GM19468 (cell line): Measurements from ENCODE around the gene LRRC27.

Experiments
- ATAC-seq: cut with Tn5 transposase; IDR thresholded peaks from one replicate; pipeline ENCODE4 v1.9.1; 2021; ENCODE audit warnings: mild to moderate bottlenecking, moderate library complexity, moderate number of reproducible peaks; ENCODE audit not compliant: unreplicated experiment; ENCODE audit errors: extremely low read depth

Gene LRRC27

GRCh38 chr10:132397036-132397541, 65.1 kb downstream of the LRRC27 start, which contains the start of gene PWWP2B:
PWWP2B (plus strand) TSS chr10:132397200; CDS start chr10:132397227, 27 bp downstream.
- no peak for ATAC-seq

DNA sequence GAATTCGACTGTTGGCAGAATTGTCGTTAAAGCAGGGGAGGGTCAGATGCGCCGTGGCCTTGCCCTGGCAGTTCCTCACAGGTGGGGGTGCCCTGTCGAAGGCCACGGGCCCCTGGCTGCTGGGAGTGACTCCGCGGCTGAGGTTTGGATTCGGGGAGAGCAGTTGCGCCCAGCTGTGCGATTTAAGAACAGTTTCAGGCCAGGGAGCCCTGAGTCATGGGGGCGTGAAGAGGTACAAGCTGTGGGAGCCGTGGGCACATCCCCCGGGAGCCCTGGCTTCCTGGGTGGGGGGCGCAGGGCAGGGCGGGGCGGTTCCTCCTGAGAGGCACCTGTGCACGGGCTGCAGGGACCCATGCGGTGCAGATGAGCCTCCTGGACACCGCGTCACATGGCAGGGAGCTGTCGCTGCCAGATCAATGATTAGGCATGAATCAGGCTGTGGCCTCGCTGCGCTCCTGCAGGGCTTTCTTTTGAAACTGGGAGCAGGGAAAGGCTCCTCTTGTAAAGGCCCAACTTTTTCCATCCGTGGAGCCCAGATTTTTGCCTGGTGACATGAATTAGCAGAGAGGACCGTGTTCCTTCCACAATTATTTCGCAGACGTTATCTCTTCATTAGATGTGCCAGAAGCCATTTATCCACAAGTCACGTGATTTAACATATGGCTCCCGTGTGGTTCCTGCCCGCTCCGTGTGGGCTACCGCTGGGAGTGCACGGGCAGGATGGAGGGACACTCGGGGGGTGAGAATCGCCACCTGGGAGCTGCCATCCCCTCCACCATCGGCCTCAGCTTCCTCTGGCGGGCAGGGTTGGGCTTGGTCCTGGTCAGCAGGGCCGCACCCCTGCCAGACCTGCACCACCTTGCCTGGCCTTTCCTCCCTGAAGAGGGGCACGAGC, 65.9 kb downstream of the LRRC27 start:
- no peak for ATAC-seq

- no peak for ATAC-seq
These were observed 66.6 kb downstream of the LRRC27 start for GRCh38 chr10:132398566-132398991.

GRCh38 chr10:132399117-132400035, 67.4 kb downstream of the LRRC27 start:
- ATAC-seq, result no peak

DNA sequence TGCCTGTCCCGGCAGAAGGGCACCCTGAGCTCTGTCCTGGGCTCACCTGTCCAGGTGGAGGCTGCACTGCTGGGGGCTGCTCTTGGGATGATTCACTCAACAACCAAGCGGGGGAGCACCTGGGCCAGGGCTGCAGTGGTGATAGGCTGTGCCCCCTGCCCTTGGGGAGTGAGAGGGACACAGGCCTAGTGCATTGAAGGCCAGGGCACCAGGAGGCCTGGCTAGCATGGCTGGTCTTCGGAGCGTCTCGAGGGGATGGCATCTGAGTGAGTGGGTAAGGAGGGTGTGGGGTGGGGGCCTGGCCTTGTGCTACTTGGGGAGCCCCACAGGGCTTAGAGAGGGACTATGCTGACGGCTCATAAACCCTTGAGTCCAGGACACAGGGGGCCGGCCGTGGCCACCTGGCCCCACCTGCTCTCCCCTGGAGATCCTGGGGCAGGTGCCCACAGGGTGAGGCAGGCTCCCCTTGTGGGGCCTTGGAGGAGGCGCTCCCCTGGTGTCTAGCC, 68.1 kb downstream of the LRRC27 start:
- no peak for ATAC-seq

- no peak for ATAC-seq
These were observed 68.7 kb downstream of the LRRC27 start for GRCh38 chr10:132400547-132401151.

DNA sequence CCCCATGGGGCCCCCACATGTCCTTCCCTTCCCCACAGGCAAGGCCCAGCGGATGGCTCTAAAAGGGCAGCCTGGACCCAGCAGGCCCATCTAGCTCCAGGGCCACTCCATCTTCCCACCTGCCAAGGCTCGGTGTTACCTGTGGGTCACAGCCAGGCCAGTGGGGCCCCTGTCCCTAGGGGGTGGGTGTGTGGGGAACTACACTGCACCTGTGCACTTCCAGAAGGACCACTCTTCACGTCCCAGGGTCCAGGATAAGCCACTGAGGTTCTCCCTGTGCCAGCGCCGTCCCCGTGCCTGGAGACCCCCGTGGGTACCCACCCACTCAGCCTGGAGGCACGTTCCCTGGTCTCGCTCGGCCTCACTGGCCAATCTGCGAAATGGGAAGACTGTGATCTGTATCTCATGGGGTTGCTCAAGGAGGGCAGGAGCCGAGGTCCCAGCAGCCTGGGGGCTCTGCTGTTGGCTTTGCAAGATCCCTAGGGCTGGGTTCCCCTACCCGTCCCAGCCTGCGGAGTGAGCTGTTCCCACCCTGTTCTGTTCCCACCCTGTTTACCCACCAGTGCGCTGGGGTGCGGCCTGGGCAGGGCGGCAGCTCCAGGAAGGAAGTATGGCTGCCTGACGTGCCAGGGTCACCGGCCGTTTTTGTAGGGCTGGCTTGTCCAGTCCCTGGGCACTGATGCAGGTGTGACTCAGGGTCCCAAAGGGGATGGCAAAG, 69.6 kb downstream of the LRRC27 start:
- no peak for ATAC-seq

DNA sequence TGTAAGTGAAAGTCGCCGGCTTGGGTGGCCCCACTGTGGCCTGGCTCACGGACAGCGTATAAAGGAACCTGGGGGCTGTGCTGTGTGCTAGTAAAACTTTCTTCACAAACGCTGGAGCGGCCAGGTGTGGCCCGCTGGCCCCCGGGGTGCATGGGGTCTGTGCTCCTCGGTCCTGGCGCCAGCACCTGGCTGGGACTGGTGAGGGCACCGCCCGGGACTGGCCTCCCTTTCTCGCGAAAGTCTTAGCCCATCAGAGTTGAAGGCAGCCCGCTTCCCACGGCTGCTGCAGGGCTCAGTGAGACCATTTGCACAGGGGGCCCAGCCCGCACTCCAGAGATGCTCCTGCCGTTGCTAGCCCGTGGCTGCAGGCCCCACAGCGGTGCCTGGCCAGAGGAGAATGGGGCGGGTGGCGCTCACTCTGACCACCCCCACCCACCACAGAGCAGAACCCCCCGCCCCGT, 70.8 kb downstream of the LRRC27 start:
- no peak for ATAC-seq

DNA sequence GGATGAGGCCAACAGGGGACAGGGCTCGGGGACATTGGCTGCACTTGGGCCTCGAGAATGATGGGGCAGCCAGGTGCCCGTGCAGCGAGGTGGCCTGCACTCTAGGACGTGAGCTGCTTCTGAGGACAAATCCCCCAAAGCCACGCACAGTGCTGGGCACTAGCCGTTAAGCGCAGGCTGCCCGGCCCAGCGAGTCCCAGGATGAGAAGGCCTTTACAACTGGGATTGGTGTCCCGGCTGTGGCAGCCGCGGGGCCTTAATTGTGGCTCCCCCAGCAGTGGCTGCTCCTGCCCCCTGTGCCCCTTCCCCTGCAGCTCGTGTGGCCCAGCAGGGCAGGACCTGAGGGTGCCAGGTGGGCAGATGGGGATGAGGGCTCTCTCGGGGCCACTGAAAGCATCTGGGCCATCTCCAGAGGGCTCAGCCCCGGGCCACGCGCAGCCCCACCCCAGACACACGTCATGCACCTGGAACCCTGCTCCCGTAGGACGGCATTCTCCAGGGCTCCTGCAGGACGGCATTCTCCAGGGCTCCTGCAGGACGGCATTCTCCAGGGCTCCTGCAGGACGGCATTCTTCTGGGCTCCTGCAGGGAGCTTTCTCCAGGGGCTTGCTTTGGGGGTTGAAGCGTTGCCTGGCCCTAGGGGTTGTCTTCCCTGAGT, 71.6 kb downstream of the LRRC27 start:
- ATAC-seq, result no peak

DNA sequence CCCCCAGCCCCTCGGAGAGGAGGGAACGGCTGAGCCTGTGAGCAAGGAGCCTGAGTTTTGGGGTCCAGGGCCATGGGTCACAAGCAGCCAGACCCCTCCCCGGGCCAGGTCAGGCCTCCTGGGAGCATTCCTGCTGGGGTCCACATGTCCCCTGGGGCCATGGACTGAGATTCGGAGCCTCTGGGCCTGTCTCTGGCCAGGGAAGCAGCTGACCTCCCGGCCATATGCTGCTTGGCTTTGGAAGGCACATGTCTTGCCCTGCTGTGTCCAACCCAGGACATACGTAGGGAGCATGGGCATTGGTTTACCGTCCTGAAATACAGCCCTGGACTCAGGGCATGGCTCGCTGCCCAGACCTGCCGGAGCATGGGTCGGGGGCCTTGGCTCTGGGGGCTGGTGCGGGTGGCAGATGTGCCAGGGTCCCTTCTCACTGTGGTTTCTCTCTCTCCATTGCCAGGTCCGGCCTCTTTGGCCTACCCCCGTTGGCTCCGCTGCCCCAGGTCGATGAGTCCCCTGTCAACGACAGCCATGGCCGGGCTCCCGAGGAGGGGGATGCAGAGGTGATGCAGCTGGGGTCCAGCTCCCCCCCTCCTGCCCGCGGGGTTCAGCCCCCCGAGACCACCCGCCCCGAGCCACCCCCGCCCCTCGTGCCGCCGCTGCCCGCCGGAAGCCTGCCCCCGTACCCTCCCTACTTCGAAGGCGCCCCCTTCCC, 72.3 kb downstream of the LRRC27 start:
- no peak for ATAC-seq

DNA sequence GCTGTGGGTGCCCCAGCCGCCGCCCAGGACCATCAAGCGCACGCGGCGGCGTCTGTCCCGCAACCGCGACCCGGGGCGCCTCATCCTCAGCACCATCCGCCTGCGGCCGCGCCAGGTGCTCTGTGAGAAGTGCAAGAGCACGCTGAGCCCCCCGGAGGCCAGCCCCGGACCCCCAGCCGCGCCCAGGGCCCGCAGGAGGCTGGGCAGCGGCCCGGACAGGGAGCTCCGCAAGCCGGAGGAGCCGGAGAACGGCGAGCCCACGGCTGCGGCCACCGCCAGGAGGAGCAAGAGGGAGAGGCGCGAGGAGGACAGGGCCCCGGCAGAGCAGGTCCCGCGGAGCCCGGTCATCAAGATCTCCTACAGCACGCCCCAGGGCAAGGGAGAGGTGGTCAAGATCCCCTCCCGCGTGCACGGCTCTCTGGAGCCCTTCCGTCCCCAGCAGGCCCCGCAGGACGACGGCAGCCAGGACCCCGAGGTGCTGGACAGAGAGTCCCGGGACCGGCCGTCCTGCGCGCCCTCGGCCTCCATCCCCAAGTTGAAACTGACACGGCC, 73.0 kb downstream of the LRRC27 start:
- no peak for ATAC-seq

GRCh38 chr10:132405463-132405991, 73.5 kb downstream of the LRRC27 start:
- no peak for ATAC-seq

DNA sequence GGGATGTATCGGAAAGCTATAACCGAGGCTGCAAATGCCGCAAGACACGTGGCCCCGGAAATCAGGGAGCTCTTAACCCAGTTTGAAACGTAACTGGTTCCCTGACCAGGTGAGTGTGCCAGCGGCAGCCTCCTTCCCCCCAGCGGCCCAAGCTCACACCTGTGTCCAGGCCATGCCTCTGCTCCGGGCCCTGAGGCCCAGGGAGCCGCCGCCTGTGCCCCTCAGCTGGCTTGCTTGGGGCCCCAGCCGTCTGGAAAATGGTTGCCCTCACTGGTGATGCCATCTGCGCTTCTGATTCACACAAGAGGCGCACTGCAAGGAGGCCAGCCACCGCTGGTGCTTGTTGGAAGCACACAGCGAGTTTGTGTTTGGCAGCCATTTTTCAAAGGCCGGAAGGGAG, 74.2 kb downstream of the LRRC27 start:
- ATAC-seq, result no peak

DNA sequence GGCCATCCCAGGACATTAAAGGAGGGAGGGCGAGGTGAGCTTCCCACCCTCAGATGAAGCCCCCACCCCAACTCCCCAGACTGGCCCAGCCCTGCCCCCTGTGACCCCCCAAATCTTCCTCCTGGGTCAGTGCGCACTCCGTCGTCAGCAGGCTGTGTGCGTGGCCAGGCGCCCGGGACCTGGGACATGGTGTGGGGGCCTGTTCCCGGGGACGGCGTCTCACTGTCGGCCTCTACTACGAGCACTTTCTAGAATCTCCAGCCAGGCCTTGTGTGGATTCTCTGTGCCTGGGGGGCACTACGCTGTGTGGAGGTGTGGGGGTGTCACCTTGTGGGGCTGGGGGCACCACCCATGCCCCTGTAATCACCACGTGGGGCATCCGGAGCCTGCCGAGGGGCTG, 74.8 kb downstream of the LRRC27 start:
- ATAC-seq, result no peak

DNA sequence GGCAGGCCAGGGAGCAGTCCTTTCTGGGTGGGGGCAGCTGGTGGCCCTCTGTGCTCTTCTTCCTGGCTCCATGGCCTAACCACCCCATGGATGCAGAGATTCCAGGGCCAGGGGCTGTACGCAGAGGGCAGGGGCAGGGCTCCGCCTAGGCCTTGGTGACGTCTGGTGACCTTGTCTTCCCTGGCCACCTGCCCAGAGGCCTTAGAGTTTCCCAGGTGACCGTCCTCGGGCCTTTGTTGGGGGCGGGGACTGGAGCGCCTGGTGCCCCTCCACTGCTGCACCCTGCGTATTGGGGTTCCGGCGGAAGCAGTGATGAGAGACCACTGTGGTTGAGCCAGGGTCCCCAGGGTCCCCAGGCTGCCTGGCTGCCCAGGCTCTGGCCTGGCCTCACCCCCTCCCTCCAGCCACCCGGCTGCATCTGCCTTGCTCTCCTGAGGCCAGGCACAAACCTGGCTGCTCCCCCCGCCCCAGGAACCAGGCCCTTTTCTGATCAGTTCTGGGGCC, 75.3 kb downstream of the LRRC27 start:
- ATAC-seq, result no peak

DNA sequence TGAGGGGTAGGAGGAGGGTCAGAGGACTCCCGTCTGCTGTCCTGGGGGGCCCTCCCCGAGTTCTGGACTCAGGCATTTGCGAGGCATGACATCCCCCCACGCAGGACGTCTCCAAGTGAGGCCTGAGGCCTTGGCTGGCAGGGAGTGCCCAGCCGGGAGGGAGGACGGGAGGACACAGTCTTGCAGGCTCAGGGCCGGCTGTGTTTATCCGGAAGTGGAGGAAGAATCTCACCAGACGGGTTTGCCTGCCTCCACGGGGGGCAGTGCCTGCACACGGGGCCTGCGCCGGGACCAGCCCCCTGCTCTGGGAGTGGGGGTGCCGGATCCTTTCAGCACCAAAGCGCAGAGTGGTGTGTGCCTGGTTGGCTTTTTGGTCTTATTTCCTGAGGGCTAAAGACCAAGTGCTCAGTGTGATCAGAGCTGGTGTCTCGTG, 75.9 kb downstream of the LRRC27 start:
- no peak for ATAC-seq

DNA sequence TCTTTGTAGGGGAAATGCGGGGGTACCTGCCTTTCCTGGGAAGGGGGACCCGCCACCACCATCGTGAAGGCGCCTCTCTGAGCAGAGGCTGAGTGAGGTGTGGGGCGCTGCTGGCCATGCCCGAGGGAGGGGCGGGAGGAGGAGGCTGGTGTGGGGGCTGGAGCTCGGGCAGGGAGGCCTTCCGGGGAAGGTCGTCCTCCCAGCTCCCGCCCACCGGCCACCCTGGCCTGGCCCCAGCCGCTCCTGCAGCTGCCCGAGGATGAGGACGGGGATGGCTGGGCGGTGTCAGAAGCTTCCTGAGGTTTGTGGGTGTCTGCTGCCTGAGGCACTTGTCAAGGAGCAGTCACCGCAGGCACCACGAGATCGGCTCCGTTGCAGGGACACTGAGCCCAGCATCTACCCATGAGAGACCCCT, 76.4 kb downstream of the LRRC27 start:
- no peak for ATAC-seq
